ENCODE measurements around the gene SLC1A7.
A peak's percentile ranks its signal among the peaks of the same experiment; 100 is the strongest.

SLC1A7 gene

DNA sequence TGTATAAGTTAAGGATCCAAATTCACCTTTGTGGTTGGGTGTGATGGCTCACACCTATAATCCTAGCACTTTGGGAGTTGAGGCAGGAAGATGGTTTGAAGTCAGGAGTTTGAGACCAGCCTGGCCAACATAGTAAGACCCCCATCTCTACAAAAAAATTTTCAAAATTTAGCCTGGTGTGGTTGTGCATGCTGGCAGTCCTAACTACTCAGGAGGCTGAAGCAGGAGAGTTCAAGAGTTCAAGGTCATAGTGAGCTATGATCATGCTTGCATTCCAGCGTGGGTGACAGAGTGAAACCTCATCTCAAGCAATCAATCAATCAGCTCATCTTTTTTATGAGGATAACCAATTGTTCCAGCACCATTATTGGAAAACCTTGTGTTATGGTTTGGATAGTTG lies 16.5 kb upstream of the SLC1A7 start:
- no peak for DNase-seq

DNA sequence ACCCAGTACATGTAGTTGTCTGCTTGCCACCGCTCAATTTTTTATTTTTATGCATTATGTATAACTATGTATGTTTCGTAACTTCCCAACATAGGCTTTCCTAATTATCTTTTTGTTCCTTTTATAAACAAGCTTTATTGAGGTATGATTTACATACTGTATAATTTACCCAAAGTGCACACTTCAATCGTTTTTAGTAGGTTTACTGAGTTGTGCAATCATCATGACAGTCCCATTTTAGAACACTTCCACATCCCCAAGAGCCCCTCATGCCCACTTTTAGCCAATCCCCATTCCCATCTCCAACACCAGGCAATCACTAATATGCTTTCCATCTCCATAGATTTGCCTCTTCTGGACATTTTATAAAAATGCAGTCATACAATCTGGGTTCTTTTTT lies 14.3 kb upstream of the SLC1A7 start:
- no peak for DNase-seq

DNA sequence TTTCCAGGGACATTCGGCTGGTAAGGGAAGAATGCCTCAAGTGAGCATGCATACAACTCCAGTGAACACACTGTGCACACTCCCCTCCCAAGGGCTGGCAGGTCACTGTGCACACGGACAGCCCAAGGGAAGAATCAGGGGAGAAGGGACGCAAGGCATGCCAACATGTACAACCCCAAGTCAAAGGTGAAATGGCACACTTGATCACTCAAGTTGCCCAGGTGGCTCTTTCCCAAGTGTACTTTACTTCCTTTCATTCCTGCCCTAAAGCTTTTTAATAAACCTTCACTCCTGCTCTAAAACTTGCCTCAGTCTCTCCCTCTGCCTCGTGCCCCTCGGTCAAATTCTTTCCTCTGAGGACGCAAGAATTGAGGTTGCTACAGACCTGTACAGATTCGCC lies 13.5 kb upstream of the SLC1A7 start:
- no peak for DNase-seq

DNA sequence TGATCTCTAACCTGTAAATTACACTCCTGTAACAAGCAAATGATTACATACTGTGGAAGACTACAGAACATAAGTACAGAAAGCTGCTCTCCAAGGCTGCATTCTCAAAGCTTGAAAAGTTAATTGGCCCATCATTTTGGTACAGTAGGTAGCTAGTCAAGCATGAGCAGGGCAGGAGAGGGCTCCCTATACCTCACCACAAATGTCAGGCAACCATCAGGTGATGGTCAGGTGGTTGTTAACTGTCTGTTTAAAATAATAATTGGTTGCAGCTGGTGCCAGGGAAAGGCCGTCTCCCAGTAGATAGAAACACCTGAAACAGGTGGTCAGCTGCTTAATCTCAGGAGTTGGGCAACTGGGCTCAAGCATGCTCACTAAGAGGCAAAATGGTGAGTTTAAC lies 13.1 kb upstream of the SLC1A7 start:
- DNase-seq, result no peak

DNA sequence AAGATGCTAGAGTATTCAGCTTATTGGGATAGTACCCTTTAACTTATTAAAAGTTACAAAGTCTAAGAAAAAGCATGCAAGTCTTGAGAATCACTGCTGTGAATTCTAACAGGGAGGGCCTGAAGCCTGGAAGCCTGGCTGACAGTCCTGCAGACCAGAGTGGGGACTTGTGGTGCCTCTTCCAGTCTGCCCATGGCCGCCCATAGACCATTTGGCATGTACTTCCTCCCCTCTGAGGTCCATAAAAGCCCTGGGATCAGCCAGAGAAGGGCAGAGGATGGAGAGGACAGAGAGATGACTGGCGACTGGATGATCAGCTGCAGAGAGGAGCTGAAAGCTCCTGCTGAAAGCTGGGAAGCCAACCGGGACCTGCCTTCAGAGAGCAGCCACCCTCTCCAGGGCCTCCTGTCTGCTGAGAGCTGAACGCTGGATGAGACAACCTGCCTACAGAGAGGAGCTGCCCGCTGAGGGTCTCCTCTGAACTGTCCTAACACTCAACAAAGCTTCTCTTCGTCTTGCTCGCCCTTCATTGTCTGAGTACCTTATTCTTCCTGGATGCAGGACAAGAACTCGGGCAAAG lies 12.5 kb upstream of the SLC1A7 start:
- DNase-seq, result no peak

DNA sequence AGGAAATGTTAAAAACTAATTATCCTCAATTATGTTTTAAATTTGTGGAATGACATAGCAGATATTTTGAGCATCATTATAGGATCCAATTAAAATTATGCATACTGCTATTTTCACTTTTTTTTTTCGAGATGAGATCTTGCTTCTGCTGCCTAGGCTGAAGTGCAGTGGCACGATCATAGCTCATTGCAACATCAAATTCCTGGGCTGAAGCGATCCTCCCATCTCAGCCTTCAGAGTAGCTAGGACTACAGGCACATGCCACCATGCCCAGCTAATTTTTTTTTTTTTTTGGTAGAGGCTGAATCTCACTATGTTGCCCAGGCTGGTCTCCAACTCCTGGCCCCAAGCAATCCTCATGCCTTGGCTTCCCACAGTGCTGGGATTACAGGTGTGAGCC lies 11.3 kb upstream of the SLC1A7 start:
- DNase-seq, result no peak

DNA sequence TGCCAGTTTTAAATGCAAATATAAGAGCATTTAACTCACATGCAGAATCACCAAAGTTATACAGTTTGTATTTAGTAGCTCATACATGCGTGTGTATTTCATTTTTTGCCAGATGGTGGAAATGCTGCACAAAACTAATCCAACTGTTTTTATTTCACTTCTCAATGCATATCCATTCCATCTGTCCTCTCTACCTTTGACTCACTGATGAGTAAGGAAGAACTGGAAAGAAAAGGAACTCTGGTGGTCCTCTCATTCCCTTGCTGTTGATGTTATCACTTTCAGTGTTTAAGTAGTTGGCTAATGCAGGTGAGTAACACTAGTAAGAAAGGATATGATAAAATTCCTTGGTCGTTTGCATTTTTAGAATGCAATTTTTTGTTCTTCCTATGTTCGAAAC lies 5.7 kb upstream of the SLC1A7 start:
- no peak for DNase-seq

DNA sequence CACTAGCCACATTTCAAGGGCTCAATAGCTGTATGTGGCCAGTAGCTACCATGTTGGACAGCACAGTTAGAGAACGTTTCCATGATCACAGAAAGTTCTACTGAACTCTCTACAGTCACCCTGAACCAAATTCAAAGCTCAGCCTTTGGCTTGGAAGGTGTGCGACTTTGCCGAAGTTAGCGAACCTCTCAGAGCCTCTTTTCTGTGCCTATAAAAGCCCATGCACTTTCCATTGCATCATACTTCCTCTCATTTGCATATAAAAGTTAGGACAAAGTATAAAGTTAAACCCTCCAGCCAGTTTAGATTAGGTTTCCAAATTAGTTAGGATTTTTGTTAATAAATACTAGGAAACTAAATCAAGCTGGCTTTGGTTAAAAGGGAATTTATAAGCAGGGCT lies 4.7 kb upstream of the SLC1A7 start:
- no peak for DNase-seq

DNA sequence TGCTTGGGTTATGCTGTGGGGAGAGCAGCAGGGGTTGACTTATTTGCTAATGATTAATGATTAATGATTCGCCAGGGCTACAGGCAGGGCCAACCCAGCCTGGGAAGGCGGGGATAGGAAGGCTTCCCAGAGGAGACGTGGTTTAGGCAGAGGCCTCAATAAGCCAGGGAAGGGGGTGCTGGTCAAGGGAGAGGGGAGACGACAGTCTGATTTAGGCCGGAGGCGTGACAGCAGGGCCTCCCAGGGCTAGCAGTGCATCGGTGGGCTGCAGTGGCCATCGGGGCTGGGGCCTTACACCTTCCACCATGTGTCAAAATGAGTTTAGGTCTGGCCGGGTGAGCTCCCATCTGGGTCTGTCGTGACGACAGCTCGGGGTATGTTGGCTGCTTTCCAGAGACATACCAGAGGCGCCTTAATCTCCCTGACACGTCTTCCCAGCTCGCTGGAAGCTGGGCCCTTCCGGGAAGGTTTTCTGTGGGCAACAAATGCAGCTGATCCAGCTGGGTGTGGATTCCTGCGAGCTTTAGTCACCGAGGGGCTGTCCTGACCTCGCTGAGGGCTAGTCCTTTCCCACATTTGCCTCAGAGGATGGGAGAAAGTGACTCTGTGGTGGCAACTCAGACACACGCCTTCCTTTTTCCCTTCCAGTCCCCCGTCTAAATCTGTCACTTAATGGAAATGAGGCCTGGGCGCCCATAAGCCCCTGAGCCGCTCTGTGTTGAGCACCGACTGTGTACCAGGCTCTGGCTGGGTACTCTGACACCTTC lies 3.7 kb upstream of the SLC1A7 start:
- no peak for DNase-seq

DNA sequence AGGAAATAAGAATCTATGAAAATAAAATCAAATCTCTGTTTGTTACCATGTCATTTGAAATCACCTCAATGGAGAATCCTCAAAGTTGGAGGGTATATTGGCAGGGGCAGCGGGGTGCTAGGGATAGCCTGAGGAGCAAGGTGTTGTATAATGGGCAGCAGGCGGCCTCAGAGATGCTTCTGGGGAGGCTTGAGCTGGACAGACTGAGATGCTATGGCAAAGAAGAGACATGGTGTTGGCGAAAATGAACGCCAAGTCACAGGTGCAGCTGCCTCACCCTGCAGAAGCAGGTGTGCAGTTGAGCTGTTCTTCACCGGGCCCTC lies 3.1 kb upstream of the SLC1A7 start:
- DNase-seq, result no peak

DNA sequence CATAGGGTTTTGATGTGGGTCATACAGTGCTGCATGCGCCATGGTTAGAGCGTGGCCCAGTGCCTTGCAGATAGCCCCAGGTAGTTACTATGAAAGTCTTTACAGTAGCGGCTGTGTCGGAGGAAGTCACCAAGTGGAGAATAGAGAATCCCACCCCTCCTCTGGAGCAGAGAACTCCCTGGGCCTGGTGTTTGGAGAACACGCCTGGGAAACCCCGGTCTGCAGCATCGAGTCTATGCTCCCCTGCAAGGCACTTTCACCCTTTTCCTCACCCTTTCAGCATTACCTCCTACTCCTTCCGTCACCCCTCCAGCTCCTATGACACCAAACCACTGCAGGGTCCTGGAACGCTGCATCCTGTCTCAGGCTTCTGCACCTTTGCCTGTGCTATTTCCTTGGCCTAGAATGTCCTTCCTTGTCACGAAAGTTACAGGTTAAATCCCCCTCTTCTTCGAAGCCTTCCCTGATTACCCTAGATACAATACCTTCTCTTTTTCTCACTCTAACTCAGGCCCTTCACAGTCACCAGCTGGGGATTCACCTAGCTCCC lies 2.7 kb upstream of the SLC1A7 start:
- no peak for DNase-seq

DNA sequence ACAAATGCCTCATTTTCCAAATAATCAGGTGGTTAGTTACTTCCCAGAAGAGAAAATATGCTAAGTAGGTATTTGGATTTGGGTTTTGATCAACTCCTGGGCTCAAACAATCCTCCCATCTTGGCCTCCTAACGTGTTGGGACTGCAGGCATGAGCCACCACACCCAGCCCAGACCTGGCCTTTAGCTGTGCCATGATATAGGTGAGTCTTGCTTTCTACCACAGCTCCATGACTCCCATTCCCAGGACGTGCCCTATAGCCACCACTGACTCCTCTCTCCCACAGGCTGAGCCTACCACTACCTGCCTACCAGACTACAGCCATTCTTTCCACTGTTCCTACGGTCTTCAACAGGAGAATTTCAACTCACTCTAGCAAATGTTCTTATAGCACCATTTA lies 1.8 kb upstream of the SLC1A7 start:
- DNase-seq, result no peak

DNA sequence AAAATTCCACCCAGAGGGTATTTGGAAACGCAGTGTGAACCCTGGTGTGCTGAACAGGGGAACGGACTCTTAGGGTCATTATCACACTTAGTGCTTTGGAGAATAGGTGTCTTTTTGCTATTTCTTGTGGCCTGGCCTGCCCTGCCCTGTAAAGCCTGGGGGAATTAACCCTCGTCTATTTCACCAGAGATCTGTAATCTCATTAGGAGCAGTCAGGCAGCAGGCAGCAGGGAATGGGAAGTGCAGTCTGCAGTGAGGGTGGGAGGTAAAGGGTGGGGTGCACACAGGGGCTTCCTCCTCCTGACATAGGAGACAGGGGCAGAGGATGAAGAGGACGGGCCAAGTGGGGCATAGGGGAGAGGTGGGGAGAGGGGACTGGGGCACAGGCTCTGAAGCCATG lies 1.1 kb upstream of the SLC1A7 start:
- DNase-seq, result no peak

DNA sequence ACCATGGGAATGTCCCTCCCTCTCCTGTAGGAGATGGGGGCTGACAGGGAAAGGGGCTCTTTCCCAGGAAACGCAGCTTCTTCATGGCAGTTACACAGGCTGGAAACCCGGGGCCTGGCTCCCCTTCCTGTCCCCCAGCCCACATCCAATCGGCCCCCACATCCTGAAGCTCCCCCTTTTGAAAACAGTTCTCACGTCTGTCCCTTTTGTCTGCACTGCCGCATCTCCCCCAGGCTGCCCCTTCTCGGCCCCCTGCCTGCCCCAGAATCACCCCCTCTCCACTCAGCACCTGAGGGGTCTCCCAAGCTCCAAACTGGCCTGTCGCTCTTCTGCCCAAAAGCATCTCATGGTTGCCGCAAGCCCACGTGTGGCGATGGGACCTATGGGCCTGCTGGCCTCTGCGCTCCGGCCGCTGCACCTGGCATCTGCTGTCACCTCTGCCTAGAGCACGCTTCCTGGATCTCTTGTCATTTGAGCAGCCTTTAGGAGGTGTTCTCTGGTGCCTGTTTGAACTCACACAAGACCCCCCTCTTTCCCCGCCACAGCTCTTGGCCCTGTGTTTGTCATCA lies 867 bp downstream of the SLC1A7 start:
- DNase-seq, result no peak

DNA sequence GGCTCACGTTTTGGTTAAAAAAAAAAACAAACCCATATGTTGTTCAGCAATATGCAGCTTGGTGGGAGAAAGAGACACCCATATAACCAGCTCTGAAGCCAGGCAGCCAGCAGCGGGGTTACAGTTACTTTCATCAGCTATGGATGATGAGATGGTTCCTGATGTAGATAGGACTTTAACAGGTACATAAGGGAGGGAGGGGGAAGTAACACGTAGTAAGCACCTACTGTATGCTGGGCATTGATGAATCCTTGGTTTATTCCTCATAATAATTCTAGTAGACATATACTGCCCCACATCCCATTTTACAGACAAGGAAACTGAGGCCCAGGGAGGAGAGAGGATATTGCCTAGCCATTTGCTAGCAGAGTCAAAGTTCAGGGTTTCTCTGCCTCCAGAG lies 2.0 kb downstream of the SLC1A7 start:
- no peak for DNase-seq

DNA sequence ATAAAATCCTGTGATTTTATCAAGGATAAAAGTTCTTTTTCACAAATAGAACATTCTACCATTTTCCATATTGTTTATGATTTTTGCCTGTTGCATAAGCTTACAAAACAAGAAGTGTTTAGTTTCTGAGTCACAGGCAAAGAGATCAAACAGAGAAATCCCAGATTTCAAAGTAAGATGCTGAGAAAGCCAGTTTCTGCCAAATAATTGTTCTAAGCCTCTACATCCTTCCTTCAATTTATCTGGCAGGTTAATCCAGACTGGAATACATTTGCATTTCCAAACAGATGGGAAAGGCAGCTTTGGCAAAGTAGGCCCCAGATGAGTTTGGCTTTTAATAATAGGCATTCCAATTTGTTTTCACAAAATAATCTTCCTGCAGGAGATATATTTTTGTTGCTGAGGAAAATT lies 2.5 kb downstream of the SLC1A7 start:
- DNase-seq, result no peak

DNA sequence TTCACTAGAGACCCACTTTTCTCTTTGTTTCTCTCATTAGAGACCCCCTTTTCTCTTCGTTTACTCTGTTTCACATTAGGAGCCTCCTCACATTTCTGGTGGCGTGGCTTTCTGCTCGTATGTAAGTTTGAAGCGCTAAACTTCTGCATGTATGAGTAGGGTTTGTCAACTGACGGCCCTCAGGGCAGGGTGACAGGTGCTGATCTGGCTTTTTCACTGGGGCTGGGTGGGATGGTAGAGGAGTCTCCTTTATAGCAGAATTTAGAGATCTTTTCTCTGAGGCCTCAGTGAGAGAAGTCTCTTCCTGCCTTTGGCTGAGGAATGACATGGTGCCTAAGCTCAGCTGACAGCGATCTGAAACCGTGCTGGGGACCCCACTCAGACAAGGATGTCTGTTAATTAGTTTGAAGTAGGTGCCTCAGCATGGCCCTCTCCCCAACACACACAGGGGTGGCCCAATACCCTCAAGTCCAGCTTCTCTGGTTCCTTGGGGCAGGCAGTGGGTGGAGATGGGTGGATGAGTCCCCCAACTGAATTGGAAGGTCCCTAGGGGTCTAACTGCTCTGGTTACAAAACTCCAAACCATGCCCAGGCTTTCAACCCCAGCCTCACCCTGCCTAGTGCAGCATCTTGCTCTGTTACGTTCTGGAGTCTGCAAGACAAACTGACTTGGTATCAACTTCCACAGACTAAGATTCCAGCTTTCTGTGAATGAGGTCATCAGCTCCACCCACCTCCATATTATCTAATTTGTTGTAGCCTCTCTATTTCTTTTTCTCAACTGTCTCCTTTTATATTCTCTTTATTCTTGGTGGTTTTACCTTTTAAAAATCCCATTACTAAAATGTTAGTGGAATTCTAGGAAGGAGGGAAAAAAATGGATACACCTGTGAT lies 3.2 kb downstream of the SLC1A7 start:
- DNase-seq, result no peak

DNA sequence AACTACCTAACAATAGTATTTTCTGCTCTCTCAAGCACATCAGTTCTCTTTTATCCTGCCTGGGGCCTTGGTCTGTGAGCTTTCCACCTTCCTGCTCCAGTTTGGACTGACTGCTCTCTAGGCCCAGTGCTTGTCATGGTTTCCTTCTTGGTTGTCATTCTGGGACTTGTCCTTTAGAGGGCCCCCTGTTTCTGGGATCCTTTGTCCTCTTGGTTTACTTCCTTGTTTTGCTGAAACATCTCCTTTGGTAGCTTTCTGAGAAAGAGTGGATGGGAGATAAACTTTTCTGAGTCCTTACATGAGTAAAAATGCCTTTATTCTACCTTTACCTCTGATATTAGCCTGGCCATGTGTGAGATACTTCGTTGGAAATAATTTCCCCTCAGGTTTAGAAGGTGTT lies 4.7 kb downstream of the SLC1A7 start:
- peak; percentile 48 for DNase-seq

DNA sequence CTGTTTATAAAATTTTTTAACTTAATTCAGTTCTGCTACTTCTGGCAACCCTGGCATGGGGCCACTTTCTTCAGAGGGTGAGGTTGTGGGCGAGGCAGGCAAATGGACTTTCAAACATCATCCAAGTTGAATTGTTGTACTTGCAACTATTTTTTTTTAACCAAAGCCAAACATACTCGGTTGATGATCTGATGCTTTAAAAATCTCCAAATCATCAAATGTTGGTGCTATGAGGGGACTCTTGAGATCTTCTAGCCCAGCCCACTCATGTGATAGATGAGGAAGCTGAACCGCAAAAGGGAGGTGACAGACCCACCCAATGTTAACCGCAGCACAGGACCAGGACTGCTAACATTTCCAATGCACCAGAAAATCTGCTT lies 6.7 kb downstream of the SLC1A7 start:
- peak; percentile 41 for DNase-seq

DNA sequence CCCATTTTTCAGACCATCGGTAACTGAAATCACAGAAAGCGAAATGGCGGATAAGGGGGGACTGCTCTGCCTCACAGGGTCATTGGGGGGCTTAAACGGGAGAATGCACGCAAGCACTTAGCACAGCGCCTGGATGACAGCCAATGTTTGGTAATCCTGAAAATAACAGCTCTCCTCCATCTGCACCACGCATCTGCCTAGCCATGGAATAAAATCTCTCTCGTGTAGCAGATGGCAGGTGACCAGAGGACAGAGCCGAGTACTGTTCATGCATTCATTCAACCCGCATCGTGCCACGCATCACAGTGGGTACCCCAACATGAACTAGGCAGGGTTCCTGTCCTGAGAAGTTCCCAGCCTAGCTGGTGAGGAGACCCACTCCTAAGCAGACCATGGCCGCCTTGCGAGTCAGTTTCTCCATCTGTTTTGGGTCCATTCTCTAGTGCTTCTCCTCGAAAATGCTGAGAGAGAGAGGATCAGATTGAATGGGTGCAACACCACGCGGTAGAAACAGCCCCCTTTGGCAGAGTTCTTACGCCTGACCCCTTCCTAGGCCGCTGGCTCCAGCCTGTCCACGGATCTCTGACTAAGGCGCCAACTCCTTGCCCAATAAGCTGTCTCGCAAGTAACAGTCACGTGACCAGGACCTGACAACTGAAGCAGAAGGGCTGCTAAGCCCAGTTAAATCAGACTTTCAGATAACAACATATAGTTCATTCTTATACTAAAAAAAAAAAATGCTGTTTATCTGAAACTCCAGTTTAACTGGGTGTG lies 7.3 kb downstream of the SLC1A7 start:
- peak; percentile 7 for DNase-seq

DNA sequence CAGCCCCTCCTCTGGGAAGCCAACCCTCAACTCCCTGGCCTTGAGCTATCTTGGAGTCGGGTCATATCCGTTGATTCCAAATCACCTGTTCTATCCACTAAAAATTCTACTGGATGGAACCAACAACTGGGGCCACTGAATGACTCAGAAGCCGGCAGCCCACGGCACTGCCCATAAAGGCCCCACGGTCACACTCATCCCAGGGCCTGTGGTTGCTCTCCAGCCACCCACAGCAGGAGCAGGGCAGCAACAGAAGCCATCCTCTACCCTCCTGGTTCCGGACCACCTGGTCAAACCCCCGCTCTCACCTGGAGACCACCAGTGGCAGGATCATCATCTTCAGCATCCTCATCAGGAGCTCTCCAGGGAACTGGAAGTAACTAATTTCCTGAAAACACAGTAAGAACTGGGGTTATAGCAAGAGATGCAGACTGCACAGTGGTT lies 8.4 kb downstream of the SLC1A7 start:
- no peak for DNase-seq

DNA sequence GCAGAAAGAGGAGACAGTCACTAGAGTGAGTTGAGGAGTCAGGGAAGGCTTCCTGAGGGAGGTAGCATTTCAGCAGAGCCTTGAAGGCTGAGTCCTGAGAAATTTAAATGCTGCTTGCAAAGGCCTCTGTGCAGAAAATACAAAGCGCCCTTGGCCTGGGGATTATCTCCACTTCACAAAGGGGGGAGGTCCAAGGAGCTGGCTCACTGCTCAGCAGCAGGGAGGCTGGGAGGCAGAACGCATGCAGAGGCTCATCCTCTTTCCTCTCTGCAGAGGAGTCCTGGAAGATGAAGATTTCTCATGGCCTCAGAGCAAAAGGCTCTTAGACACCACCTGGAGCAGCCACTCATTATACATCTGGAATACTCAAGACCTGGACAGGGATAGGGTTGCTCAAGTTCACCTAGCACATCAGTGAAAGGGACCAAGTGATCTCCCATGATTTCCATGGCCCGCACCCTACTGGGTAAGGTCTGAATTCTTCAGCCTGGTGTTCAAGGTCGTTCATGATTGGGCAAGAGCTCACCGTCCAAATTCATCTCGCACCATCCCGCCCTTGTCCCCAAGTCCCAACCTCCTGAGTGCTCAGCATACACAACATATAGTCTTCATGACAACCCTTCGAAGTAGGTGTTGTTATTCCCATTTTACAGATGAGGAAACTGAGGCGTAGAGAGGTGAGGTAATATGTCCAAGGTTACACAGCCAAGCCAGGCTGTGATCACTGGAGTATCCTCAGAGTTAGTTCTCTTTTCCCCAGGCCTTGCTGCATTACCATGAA lies 9.0 kb downstream of the SLC1A7 start:
- DNase-seq, result no peak

Measured in hematopoietic multipotent progenitor cell treated with erythropoietin and hydrocortisone succinate and interleukin-3 and kit ligand, for 6 days (in vitro differentiated cells).